ENCODE results near the gene PFKL. TPM values are rescaled to one million over a fixed set of nuclear protein-coding genes. Genes with fewer than 3 reads are reported as not detected.

PFKL gene
- total RNA-seq, 1 experiment from 2014 or later, result 134 TPM

DNA sequence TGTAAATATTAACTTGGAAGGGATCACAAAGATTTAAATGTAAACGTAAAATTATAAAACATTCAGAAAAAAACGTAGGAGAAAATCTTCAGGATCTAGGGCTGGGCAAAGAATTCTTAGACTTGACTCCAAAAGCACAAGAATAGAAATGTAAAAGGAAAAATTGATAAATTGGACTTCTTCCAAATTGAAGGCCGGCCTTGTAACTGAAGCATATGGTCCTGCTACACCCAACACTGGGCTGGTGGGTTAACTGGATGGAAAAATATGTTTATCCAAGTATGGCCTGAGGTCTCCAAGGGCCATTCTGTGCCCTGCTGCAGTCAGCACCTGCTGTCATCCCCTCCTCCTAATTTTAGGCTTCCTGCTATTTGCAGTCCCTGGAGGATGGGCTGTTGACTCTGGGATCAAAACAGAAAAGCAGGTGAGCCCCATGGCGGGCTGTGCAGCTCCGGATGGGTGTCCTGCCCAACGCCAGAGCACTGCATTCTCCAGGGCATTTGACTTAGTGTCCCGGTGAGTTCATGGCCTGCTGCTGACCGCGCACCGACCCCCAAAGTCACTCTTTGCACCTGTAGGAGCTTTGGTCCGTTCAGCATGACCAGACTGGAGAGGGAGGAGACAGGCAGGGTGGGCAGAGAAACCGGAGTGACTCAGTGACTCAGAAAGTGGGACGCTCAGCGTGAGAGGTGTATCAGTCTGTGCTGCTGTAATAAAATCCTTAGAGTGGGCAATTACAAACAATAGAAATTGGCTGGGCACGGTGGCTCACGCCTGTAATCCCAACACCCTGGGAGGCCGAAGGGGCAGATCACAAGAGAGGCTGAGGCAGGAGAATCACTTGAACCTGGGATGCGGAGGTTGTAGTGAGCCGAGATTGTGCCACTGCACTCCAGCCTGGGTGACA is 20.2 kb upstream of the PFKL start:
- Mint-ChIP-seq H3K36me3 (no peaks in the 10 kb centered on the region), H3K27me3 (ENCODE audit: low read depth) (peaks cover 13% of the 10 kb centered on the region), H3K27ac (no peak overlapping the region), H3K9me3 (no peaks in the 10 kb centered on the region), H3K4me1 (peaks cover 21% of the 10 kb centered on the region), H3K4me3 (no peak overlapping the region)
- ChIA-PET POLR2A (no interaction called here), CTCF (interaction anchor here (1.0 kb wide), 1 partner anchor 17 kb away, joined by 3 read pairs; no protein-coding TSS in a partner anchor)
- DNase-seq (ENCODE audit: low spot score), result no peak
- TF ChIP-seq, protein P1, sequence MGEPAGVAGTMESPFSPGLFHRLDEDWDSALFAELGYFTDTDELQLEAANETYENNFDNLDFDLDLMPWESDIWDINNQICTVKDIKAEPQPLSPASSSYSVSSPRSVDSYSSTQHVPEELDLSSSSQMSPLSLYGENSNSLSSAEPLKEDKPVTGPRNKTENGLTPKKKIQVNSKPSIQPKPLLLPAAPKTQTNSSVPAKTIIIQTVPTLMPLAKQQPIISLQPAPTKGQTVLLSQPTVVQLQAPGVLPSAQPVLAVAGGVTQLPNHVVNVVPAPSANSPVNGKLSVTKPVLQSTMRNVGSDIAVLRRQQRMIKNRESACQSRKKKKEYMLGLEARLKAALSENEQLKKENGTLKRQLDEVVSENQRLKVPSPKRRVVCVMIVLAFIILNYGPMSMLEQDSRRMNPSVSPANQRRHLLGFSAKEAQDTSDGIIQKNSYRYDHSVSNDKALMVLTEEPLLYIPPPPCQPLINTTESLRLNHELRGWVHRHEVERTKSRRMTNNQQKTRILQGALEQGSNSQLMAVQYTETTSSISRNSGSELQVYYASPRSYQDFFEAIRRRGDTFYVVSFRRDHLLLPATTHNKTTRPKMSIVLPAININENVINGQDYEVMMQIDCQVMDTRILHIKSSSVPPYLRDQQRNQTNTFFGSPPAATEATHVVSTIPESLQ (CRISPR knock-in tag; IDR thresholded peaks at IDR 0.05), result no peak
- TF ChIP-seq, protein P2, sequence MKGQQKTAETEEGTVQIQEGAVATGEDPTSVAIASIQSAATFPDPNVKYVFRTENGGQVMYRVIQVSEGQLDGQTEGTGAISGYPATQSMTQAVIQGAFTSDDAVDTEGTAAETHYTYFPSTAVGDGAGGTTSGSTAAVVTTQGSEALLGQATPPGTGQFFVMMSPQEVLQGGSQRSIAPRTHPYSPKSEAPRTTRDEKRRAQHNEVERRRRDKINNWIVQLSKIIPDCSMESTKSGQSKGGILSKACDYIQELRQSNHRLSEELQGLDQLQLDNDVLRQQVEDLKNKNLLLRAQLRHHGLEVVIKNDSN (CRISPR knock-in tag; IDR thresholded peaks at IDR 0.05), result no peak
- TF ChIP-seq FOXP1 (CRISPR knock-in tag; IDR thresholded peaks at IDR 0.05; ENCODE audit: borderline replicate concordance) (no peak), RELA (CRISPR knock-in tag; IDR thresholded peaks at IDR 0.05; ENCODE audit: borderline replicate concordance) (no peak), GABPB1 (CRISPR knock-in tag; IDR thresholded peaks at IDR 0.05) (no peak)
- TF ChIP-seq, protein P3, sequence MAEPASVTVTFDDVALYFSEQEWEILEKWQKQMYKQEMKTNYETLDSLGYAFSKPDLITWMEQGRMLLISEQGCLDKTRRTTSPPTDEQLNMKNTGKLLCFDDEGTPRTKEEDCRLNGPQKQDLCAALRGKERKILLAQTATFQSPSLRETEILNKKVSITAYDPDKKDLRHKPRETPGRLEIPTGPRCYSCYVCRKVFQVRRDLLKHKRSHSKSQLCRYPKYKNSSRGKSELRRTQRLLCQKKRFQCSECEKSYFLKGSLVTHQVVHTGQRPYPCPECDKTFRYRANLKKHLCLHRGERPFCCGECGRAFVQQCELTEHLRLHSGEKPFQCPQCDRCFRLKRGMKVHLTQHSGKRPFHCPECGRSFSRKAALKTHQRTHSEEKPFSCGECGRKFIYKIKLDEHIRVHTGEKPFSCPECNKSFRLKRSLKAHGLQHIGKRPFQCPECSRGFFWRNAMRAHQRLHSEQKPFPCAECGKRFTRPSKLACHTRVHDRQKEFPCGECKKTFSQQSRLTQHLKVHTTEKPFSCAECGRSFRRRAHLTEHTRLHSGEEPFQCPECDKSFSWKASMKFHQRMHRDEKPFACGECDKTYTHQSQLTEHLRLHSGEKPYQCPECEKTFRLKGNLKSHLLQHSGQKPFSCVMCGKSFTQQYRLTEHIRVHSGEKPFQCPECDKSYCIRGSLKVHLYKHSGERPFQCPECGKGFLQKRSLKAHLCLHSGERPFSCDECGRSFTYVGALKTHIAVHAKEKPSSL (CRISPR knock-in tag; conservative IDR thresholded peaks at IDR 0.05), result no peak
- ATAC-seq, result no peak

DNA sequence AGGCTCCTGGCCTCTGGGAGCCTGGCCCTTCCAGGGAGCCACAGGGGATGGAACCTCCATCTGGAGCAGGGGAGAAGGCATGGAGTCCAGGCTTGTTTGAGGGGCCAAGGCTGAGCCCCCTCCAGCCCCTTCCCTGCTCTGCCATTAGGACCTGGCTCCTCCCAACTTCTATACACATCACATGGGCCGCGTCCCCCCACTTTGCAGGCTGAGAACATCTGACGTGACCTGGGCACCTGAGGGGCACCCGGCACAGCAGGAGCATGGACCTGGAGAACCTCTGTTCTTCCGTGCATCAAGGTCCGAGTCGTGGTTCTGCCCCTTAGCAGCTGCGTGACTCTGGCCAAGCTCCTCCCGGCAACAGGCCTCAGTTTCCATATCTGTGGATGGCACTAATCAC is 18.1 kb upstream of the PFKL start:
- ATAC-seq (no peak), DNase-seq (ENCODE audit: low spot score) (no peak)
- peaks cover 21% of the 10 kb centered on the region for H3K4me1 Mint-ChIP-seq
- no peak overlapping the region for H3K4me3 Mint-ChIP-seq
- H3K27ac Mint-ChIP-seq, result no peak overlapping the region
- POLR2A ChIA-PET, result no interaction called here
- no peaks in the 10 kb centered on the region for H3K36me3 Mint-ChIP-seq
- CTCF ChIA-PET, result no interaction called here
- H3K9me3 Mint-ChIP-seq, result no peaks in the 10 kb centered on the region
- peaks cover 29% of the 10 kb centered on the region for H3K27me3 Mint-ChIP-seq (ENCODE audit: low read depth)
- TF ChIP-seq SOX15 (CRISPR knock-in tag; IDR thresholded peaks at IDR 0.05) (no peak), JAZF1 (CRISPR knock-in tag; IDR thresholded peaks at IDR 0.05) (no peak), ZNF263 (CRISPR knock-in tag; IDR thresholded peaks at IDR 0.05; ENCODE audit: low read depth) (no peak), ZNF423 (CRISPR knock-in tag; IDR thresholded peaks at IDR 0.05) (no peak), ETV6 (CRISPR knock-in tag; IDR thresholded peaks at IDR 0.05) (no peak)
- TF ChIP-seq, protein P4, sequence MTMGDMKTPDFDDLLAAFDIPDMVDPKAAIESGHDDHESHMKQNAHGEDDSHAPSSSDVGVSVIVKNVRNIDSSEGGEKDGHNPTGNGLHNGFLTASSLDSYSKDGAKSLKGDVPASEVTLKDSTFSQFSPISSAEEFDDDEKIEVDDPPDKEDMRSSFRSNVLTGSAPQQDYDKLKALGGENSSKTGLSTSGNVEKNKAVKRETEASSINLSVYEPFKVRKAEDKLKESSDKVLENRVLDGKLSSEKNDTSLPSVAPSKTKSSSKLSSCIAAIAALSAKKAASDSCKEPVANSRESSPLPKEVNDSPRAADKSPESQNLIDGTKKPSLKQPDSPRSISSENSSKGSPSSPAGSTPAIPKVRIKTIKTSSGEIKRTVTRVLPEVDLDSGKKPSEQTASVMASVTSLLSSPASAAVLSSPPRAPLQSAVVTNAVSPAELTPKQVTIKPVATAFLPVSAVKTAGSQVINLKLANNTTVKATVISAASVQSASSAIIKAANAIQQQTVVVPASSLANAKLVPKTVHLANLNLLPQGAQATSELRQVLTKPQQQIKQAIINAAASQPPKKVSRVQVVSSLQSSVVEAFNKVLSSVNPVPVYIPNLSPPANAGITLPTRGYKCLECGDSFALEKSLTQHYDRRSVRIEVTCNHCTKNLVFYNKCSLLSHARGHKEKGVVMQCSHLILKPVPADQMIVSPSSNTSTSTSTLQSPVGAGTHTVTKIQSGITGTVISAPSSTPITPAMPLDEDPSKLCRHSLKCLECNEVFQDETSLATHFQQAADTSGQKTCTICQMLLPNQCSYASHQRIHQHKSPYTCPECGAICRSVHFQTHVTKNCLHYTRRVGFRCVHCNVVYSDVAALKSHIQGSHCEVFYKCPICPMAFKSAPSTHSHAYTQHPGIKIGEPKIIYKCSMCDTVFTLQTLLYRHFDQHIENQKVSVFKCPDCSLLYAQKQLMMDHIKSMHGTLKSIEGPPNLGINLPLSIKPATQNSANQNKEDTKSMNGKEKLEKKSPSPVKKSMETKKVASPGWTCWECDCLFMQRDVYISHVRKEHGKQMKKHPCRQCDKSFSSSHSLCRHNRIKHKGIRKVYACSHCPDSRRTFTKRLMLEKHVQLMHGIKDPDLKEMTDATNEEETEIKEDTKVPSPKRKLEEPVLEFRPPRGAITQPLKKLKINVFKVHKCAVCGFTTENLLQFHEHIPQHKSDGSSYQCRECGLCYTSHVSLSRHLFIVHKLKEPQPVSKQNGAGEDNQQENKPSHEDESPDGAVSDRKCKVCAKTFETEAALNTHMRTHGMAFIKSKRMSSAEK (CRISPR knock-in tag; IDR thresholded peaks at IDR 0.05; ENCODE audit: borderline replicate concordance), result no peak
- TF ChIP-seq, protein P5, sequence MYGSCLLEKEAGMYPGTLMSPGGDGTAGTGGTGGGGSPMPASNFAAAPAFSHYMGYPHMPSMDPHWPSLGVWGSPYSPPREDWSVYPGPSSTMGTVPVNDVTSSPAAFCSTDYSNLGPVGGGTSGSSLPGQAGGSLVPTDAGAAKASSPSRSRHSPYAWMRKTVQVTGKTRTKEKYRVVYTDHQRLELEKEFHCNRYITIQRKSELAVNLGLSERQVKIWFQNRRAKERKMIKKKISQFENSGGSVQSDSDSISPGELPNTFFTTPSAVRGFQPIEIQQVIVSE (CRISPR knock-in tag; IDR thresholded peaks at IDR 0.05; ENCODE audit: borderline replicate concordance), result no peak
- TF ChIP-seq, protein P2 (CRISPR knock-in tag; IDR thresholded peaks at IDR 0.05), result no peak
- TF ChIP-seq, protein P6, sequence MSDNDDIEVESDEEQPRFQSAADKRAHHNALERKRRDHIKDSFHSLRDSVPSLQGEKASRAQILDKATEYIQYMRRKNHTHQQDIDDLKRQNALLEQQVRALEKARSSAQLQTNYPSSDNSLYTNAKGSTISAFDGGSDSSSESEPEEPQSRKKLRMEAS (CRISPR knock-in tag; IDR thresholded peaks at IDR 0.05), result no peak
- TF ChIP-seq, protein P7, sequence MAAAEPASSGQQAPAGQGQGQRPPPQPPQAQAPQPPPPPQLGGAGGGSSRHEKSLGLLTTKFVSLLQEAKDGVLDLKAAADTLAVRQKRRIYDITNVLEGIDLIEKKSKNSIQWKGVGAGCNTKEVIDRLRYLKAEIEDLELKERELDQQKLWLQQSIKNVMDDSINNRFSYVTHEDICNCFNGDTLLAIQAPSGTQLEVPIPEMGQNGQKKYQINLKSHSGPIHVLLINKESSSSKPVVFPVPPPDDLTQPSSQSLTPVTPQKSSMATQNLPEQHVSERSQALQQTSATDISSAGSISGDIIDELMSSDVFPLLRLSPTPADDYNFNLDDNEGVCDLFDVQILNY (CRISPR knock-in tag; IDR thresholded peaks at IDR 0.05), result no peak
- TF ChIP-seq, protein P8, sequence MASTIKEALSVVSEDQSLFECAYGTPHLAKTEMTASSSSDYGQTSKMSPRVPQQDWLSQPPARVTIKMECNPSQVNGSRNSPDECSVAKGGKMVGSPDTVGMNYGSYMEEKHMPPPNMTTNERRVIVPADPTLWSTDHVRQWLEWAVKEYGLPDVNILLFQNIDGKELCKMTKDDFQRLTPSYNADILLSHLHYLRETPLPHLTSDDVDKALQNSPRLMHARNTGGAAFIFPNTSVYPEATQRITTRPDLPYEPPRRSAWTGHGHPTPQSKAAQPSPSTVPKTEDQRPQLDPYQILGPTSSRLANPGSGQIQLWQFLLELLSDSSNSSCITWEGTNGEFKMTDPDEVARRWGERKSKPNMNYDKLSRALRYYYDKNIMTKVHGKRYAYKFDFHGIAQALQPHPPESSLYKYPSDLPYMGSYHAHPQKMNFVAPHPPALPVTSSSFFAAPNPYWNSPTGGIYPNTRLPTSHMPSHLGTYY (CRISPR knock-in tag; IDR thresholded peaks at IDR 0.05), result no peak
- TF ChIP-seq, protein P9, sequence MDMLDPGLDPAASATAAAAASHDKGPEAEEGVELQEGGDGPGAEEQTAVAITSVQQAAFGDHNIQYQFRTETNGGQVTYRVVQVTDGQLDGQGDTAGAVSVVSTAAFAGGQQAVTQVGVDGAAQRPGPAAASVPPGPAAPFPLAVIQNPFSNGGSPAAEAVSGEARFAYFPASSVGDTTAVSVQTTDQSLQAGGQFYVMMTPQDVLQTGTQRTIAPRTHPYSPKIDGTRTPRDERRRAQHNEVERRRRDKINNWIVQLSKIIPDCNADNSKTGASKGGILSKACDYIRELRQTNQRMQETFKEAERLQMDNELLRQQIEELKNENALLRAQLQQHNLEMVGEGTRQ (CRISPR knock-in tag; IDR thresholded peaks at IDR 0.05), result no peak

All from WTC11 (cell line).